Measurements from ENCODE around the gene PTCD1. TPM values are rescaled to one million over a fixed set of nuclear protein-coding genes. Genes with fewer than 3 reads are reported as not detected.

Gene PTCD1
- total and polyA plus RNA-seq, 7 experiments from 2014 or later, result 3.7 to 10.8 (median 4.3) TPM

DNA sequence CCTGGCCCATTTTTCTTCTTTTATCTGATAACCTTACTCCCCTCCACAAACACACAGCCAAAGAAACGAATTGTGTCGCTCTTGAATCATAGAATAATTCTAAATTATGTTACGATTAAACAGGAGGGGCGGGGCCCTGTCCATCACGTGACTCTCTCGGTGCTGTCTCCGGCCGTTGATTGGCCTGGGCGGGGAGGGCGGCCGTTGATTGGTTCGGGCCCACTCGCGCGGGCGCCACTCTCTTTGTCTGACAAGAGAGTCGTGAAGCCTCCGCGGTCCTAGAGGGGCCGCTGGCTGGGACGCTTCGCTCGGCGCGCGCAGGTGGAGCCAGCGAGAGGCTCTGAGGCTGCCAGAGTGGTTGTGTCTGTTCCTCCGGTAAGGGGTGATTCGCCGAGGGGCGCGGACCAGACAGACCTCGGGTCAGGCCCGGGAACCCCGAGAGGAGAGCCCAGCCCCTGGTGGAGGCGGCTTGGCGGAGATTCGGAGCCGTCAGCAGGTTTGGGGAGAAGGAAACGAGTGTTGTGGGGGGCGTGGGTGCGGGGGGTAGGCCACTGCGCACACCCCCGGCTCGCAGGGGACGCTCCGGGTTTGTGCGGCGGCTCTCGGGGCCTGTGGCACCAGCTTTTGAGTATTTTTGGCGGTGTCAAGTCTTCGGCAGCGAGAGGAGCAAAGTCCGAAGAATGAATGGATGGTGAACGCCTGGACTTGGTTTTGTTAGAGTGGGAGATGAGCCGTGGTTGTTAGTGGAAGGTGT lies 34.1 kb upstream of the PTCD1 start, which contains the start of gene ZNF789:
TSS of gene ZNF789 (plus strand) at position 330 of the 754 bp plus-strand sequence. CDS start 3,567 bp downstream, outside the sequence.
- H3K9me3 ChIP-seq (ENCODE audit: control insufficient read depth in 2 of 3, low read length in 3 of 3), result no peaks in the 10 kb centered on the region
- peak within 1 kb of the TSS; percentile 82 for H3K27ac ChIP-seq (ENCODE audit: low read depth, low read length)
- H3K36me3 ChIP-seq (ENCODE audit: control insufficient read depth in 2 of 3, insufficient read depth in 3 of 3, low read length in 3 of 3), result peaks cover 0 to 8% (median 0%) of the 10 kb centered on the region in 3 experiments
- peak; percentile 90 to 98 (median 95) for DNase-seq
- intact Hi-C loops (cut with micrococcal nuclease), result loop anchor here (1.0 to 10.0 kb wide), 14 partner anchors 7 to 952 kb away; partner anchors contain the start of genes BUD31 (in 2 of the 2), PDAP1 (in 2 of the 2), ZKSCAN5 (in 2 of the 2) and ZNF394 (in 2 of the 2)
- peaks cover 8 to 15% of the 10 kb centered on the region in 2 donors for H3K4me1 ChIP-seq (ENCODE audit: control insufficient read depth in 2 of 2, insufficient read depth in 2 of 2, low read length in 2 of 2)
- H3K9me3 Mint-ChIP-seq, result no peaks in the 10 kb centered on the region
- peaks cover 0 to 12% (median 4%) of the 10 kb centered on the region in 5 donors for H3K36me3 Mint-ChIP-seq
- peaks cover 23 to 49% (median 35%) of the 10 kb centered on the region in 7 donors for H3K4me1 Mint-ChIP-seq
- ATAC-seq, result peak; percentile 99
- no peaks in the 10 kb centered on the region for H3K27me3 ChIP-seq (ENCODE audit: control insufficient read depth in 2 of 2, insufficient read depth in 2 of 2, low read length in 2 of 2)
- peak within 1 kb of the TSS; percentile 94 to 99 (median 98) for H3K4me3 Mint-ChIP-seq
- ChIA-PET POLR2A (interaction anchor here (0.7 to 2.2 kb wide), 8 partner anchors 9 to 1773 kb away, joined by 3 to 18 read pairs (median 8); partner anchors contain the start of genes BUD31, PDAP1, ZKSCAN5 and ZNF394), CTCF (no interaction called here)
- H3K27ac Mint-ChIP-seq, result peak within 1 kb of the TSS; percentile 87 to 98 (median 95)
- H3K4me3 ChIP-seq (ENCODE audit: low read length), result peak within 1 kb of the TSS; percentile 86
- H3K27me3 Mint-ChIP-seq, result peaks cover 0 to 5% (median 0%) of the 10 kb centered on the region in 5 donors

DNA sequence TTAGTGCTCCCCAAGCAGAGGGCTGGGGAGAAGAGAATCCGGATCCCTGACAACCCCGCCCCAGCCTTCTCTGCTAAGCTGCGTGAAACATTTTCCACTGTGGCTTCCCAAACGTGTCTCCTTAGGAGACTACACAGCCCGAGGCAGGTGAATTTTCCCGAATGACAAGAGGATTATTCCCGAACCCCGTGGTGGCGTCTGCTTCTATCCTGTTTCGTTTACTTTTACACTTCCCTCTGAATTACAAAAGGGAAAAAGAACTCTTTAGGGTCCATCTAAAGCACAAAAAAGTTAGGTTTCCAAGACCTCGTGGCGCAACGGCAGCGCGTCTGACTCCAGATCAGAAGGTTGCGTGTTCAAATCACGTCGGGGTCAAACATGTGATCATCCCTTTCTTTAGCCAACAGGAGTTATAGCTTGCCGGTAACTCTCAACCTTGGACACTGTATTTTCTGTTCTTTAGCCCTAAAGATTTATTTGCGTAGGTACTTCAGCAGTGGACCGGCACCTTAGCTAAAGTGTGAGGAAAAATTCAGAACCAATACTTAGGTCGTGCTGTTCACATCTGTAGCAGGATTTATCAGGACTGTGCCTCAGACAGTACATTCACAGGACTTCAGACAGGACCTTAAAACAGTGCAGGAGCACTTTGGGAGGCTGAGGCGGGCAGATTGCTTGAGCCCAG lies 30.9 kb upstream of the PTCD1 start:
- intact Hi-C loops (cut with micrococcal nuclease), result loop anchor here in 1 of 2 donors (5.0 to 10.0 kb wide), 3 partner anchors 327 to 955 kb away; partner anchors contain the start of genes MEPCE, SMURF1, TMEM130 and TRRAP
- CTCF ChIA-PET, result interaction anchor here (0.7 kb wide), 1 partner anchor 111 kb away, joined by 3 read pairs; no protein-coding TSS in a partner anchor
- POLR2A ChIA-PET, result interaction anchor here (1.0 kb wide), 1 partner anchor 36 kb away, joined by 3 read pairs; no protein-coding TSS in a partner anchor

DNA sequence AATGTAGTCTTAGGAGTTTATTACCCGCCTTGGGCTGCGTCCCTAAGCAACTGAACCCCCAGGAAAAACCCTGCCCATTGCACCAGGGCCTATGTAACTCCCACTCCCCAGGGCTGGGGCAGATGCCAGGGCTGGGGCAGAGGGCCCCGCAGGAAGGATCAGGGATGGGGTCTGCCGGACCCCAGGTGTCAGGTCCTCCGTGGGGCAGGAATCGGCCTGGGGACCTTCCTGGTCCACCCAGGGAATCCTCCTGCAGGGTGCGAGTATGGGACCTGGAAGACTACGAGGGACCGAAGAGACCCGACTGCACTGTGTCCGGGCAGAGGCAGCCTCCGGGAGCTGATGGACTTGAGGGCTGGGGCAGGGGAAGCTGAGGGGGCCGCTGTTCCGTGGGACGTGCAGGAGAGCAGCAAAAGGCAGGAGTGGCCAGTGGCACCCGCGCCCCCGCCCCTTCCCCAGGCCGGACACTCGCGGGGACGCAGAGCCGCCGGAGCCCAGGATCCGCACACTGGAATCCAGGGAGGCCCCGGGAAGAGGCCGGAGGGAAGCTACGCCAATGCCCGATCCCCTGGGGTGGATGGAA lies 29.8 kb upstream of the PTCD1 start:
- ATAC-seq (no peak), DNase-seq (no peak)
- Mint-ChIP-seq H3K36me3 (peaks cover 0 to 15% (median 5%) of the 10 kb centered on the region in 5 donors), H3K9me3 (peaks cover 0 to 2% (median 0%) of the 10 kb centered on the region in 11 donors), H3K27ac (no peak overlapping the region), H3K27me3 (peaks cover 0 to 5% (median 0%) of the 10 kb centered on the region in 5 donors), H3K4me3 (peak overlapping the region in 1 of 10 donors; percentile 33), H3K4me1 (peaks cover 21 to 46% (median 36%) of the 10 kb centered on the region in 7 donors)
- Histone ChIP-seq H3K27me3 (ENCODE audit: control insufficient read depth in 2 of 2, insufficient read depth in 2 of 2, low read length in 2 of 2) (no peaks in the 10 kb centered on the region), H3K9me3 (ENCODE audit: control insufficient read depth in 2 of 3, low read length in 3 of 3) (no peaks in the 10 kb centered on the region), H3K36me3 (ENCODE audit: control insufficient read depth in 2 of 3, insufficient read depth in 3 of 3, low read length in 3 of 3) (peaks cover 0 to 10% (median 0%) of the 10 kb centered on the region in 3 experiments), H3K27ac (ENCODE audit: low read depth, low read length) (no peak overlapping the region), H3K4me3 (ENCODE audit: low read length) (no peak overlapping the region), H3K4me1 (ENCODE audit: control insufficient read depth in 2 of 2, insufficient read depth in 2 of 2, low read length in 2 of 2) (peaks cover 13 to 15% of the 10 kb centered on the region in 2 donors)
- ChIA-PET POLR2A (interaction anchor here (1.3 kb wide), 1 partner anchor 31 kb away, joined by 3 read pairs; the partner anchor contains the start of gene ZNF394), CTCF (no interaction called here)
- intact Hi-C loops (cut with micrococcal nuclease), result no loop called here

More for the DNA sequence above, 30.9 kb upstream of the PTCD1 start:
- no peaks in the 10 kb centered on the region for H3K9me3 ChIP-seq (ENCODE audit: control insufficient read depth in 2 of 3, low read length in 3 of 3)
- no peak overlapping the region for H3K4me3 ChIP-seq (ENCODE audit: low read length)
- H3K9me3 Mint-ChIP-seq, result no peaks in the 10 kb centered on the region
- peaks cover 0 to 6% (median 0%) of the 10 kb centered on the region in 3 experiments for H3K36me3 ChIP-seq (ENCODE audit: control insufficient read depth in 2 of 3, insufficient read depth in 3 of 3, low read length in 3 of 3)
- peaks cover 20 to 43% (median 32%) of the 10 kb centered on the region in 7 donors for H3K4me1 Mint-ChIP-seq
- no peaks in the 10 kb centered on the region for H3K27me3 ChIP-seq (ENCODE audit: control insufficient read depth in 2 of 2, insufficient read depth in 2 of 2, low read length in 2 of 2)
- no peak for ATAC-seq
- DNase-seq, result no peak
- H3K27me3 Mint-ChIP-seq, result peaks cover 0 to 5% (median 0%) of the 10 kb centered on the region in 5 donors
- H3K4me1 ChIP-seq (ENCODE audit: control insufficient read depth in 2 of 2, insufficient read depth in 2 of 2, low read length in 2 of 2), result peaks cover 15 to 19% of the 10 kb centered on the region in 2 donors
- peaks cover 0 to 10% (median 0%) of the 10 kb centered on the region in 5 donors for H3K36me3 Mint-ChIP-seq
- peak overlapping the region in 3 of 9 donors; percentile 17 to 55 (median 38) for H3K27ac Mint-ChIP-seq
- no peak overlapping the region for H3K27ac ChIP-seq (ENCODE audit: low read depth, low read length)
- H3K4me3 Mint-ChIP-seq, result peak overlapping the region in 4 of 10 donors; percentile 3 to 47 (median 32)

- CTCF ChIA-PET, result interaction anchor here (0.7 kb wide), 2 partner anchors 104 to 489 kb away, joined by 3 read pairs; no protein-coding TSS in a partner anchor
These were observed 26.8 kb upstream of the PTCD1 start for GRCh38 chr7:99465421-99465768.

GRCh38 chr7:99461221-99461620 lies 22.6 kb upstream of the PTCD1 start:
- ATAC-seq (no peak), DNase-seq (no peak)
- H3K4me1 ChIP-seq (ENCODE audit: control insufficient read depth in 2 of 2, insufficient read depth in 2 of 2, low read length in 2 of 2), result peaks cover 7 to 10% of the 10 kb centered on the region in 2 donors
- CTCF ChIA-PET, result no interaction called here
- Mint-ChIP-seq H3K27me3 (no peaks in the 10 kb centered on the region), H3K4me3 (no peak overlapping the region), H3K4me1 (peaks cover 24 to 66% (median 46%) of the 10 kb centered on the region in 7 donors), H3K9me3 (peaks cover 0 to 2% (median 0%) of the 10 kb centered on the region in 11 donors), H3K36me3 (peaks cover 3 to 27% (median 6%) of the 10 kb centered on the region in 5 donors), H3K27ac (peak overlapping the region in 3 of 9 donors; percentile 8 to 63 (median 52))
- H3K36me3 ChIP-seq (ENCODE audit: control insufficient read depth in 2 of 3, insufficient read depth in 3 of 3, low read length in 3 of 3), result peaks cover 8 to 58% (median 14%) of the 10 kb centered on the region in 3 experiments
- intact Hi-C loops (cut with micrococcal nuclease), result no loop called here
- POLR2A ChIA-PET, result interaction anchor here (0.5 kb wide), 1 partner anchor 11 kb away, joined by 4 read pairs; no protein-coding TSS in a partner anchor
- no peaks in the 10 kb centered on the region for H3K9me3 ChIP-seq (ENCODE audit: control insufficient read depth in 2 of 3, low read length in 3 of 3)
- H3K4me3 ChIP-seq (ENCODE audit: low read length), result no peak overlapping the region
- H3K27me3 ChIP-seq (ENCODE audit: control insufficient read depth in 2 of 2, insufficient read depth in 2 of 2, low read length in 2 of 2), result no peaks in the 10 kb centered on the region
- peak overlapping the region; percentile 11 for H3K27ac ChIP-seq (ENCODE audit: low read depth, low read length)

More at GRCh38 chr7:99465421-99465768, 26.8 kb upstream of the PTCD1 start:
- no peak for DNase-seq
- ATAC-seq, result peak; percentile 2
- H3K27me3 ChIP-seq (ENCODE audit: control insufficient read depth in 2 of 2, insufficient read depth in 2 of 2, low read length in 2 of 2), result no peaks in the 10 kb centered on the region
- intact Hi-C loops (cut with micrococcal nuclease), result loop anchor here in 1 of 2 donors (1.0 kb wide), 1 partner anchor 8 kb away; no protein-coding TSS in a partner anchor
- peak overlapping the region; percentile 97 for H3K4me3 ChIP-seq (ENCODE audit: low read length)
- H3K9me3 ChIP-seq (ENCODE audit: control insufficient read depth in 2 of 3, low read length in 3 of 3), result no peaks in the 10 kb centered on the region
- Mint-ChIP-seq H3K4me3 (peak overlapping the region; percentile 82 to 98 (median 96)), H3K27me3 (peaks cover 0 to 2% (median 0%) of the 10 kb centered on the region in 5 donors), H3K36me3 (peaks cover 0 to 18% (median 6%) of the 10 kb centered on the region in 5 donors), H3K4me1 (peaks cover 19 to 52% (median 31%) of the 10 kb centered on the region in 7 donors), H3K9me3 (peaks cover 0 to 2% (median 0%) of the 10 kb centered on the region in 11 donors), H3K27ac (peak overlapping the region; percentile 90 to 98 (median 96))
- POLR2A ChIA-PET, result interaction anchor here (0.5 to 3.6 kb wide), 15 partner anchors 10 to 1084 kb away, joined by 3 to 23 read pairs (median 4); partner anchors contain the start of genes CPSF4, FAM200A, PTCD1 and ZCWPW1
- peaks cover 0 to 16% (median 0%) of the 10 kb centered on the region in 3 experiments for H3K36me3 ChIP-seq (ENCODE audit: control insufficient read depth in 2 of 3, insufficient read depth in 3 of 3, low read length in 3 of 3)
- H3K4me1 ChIP-seq (ENCODE audit: control insufficient read depth in 2 of 2, insufficient read depth in 2 of 2, low read length in 2 of 2), result peaks cover 10 to 11% of the 10 kb centered on the region in 2 donors
- peak overlapping the region; percentile 90 for H3K27ac ChIP-seq (ENCODE audit: low read depth, low read length)
